H1 (cell line): ENCODE measurements around the gene B4GALT5.

Experiments
- ATF2 ChIP-seq: IDR thresholded peaks from 2 replicates; pipeline ENCODE4 v1.6.1; 2012; ENCODE audit warnings: low read length, inconsistent platforms
- EZH2 ChIP-seq: fragments of 200-600 bp; sonication (generic); IDR thresholded peaks from 2 replicates; pipeline ENCODE4 v1.7.1; 2012; ENCODE audit warnings: low read depth, mild to moderate bottlenecking, moderate library complexity, low read length, inconsistent platforms; ENCODE audit not compliant: severe bottlenecking
- KDM5A ChIP-seq: fragments of 200-600 bp; IDR thresholded peaks from 2 replicates; pipeline ENCODE4 v1.7.1; 2012; ENCODE audit warnings: mild to moderate bottlenecking, low read length, inconsistent platforms, mixed read lengths
- NRF1 ChIP-seq: IDR thresholded peaks from 2 replicates; pipeline ENCODE4 v1.6.1; 2011; ENCODE audit warnings: mild to moderate bottlenecking, low read depth, low read length, improper control_type of control experiment
- POLR2A ChIP-seq, 2 experiments: IDR thresholded peaks; 1 replicate in 1 of 2; 2 replicates in 1 of 2; pipeline ENCODE4 v1.6.1; 2011; ENCODE audit warnings: low read depth in 2 of 2, low read length in 2 of 2, mild to moderate bottlenecking in 2 of 2; ENCODE audit errors: control extremely low read depth in 1 of 2
- POLR2AphosphoS5 ChIP-seq: IDR thresholded peaks from 2 replicates; pipeline ENCODE4 v1.6.1; 2011; ENCODE audit warnings: low read depth, low read length
- RAD21 ChIP-seq, 2 experiments: IDR thresholded peaks in 1 of 2; conservative IDR thresholded peaks in 1 of 2; 2 replicates each; pipeline ENCODE4 v1.6.1; 2011; ENCODE audit warnings: low read depth in 2 of 2, low read length in 2 of 2, improper control_type of control experiment in 1 of 2, inconsistent platforms in 1 of 2, mild to moderate bottlenecking in 1 of 2, moderate library complexity in 1 of 2
- RXRA ChIP-seq: IDR thresholded peaks from 2 replicates; pipeline ENCODE4 v1.6.1; 2011; ENCODE audit warnings: low read depth, mild to moderate bottlenecking, low read length, moderate library complexity; ENCODE audit not compliant: insufficient read depth
- SIN3A ChIP-seq, 2 experiments: IDR thresholded peaks in 1 of 2; conservative IDR thresholded peaks in 1 of 2; 2 replicates each; pipeline ENCODE4 v1.6.1; 2011 to 2012; ENCODE audit warnings: low read length in 2 of 2, improper control_type of control experiment in 1 of 2, low read depth in 1 of 2, mild to moderate bottlenecking in 1 of 2
- SIX5 ChIP-seq: IDR thresholded peaks from 2 replicates; pipeline ENCODE4 v1.6.1; 2011; ENCODE audit warnings: mild to moderate bottlenecking, low read depth, low read length
- TCF12 ChIP-seq: IDR thresholded peaks from 2 replicates; pipeline ENCODE4 v1.6.1; 2011; ENCODE audit warnings: low read depth, mild to moderate bottlenecking, low read length
- YY1 ChIP-seq: IDR thresholded peaks from 2 replicates; pipeline ENCODE4 v1.6.1; 2011; ENCODE audit warnings: low read depth, mild to moderate bottlenecking, low read length
- TF ChIP-seq, protein P1 (sequence below), 3 experiments: IDR thresholded peaks; 1 replicate in 2 of 3; 2 replicates in 1 of 3; pipeline versions ENCODE4 v1.5.1 to v1.6.1; 2011; ENCODE audit warnings: low read length in 3 of 3, mild to moderate bottlenecking in 3 of 3, inconsistent platforms in 2 of 3, low read depth in 1 of 3, moderate library complexity in 1 of 3; ENCODE audit not compliant: insufficient read depth in 1 of 3; ENCODE audit errors: control extremely low read depth in 1 of 3

DNA sequence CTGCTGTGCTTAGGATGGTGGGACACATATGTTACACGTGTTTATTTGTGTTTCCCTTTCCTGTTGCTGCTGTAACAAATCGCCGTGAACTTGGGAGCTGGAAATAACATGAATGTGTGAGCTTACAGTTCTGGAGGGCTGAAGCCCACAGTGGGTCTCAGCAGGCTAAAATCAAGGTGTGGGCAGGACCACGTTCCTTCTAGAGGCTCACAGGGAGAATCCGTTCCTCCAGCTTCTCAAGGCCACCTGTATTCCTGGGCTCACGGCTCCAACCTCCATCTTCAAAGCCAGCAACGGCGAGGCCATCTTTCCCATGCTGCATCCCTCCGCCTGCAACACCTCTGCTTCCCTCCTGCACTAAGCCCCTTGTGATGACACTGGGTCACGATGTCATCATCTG lies 118.3 kb downstream of the B4GALT5 start:
- TF ChIP-seq, protein P1, sequence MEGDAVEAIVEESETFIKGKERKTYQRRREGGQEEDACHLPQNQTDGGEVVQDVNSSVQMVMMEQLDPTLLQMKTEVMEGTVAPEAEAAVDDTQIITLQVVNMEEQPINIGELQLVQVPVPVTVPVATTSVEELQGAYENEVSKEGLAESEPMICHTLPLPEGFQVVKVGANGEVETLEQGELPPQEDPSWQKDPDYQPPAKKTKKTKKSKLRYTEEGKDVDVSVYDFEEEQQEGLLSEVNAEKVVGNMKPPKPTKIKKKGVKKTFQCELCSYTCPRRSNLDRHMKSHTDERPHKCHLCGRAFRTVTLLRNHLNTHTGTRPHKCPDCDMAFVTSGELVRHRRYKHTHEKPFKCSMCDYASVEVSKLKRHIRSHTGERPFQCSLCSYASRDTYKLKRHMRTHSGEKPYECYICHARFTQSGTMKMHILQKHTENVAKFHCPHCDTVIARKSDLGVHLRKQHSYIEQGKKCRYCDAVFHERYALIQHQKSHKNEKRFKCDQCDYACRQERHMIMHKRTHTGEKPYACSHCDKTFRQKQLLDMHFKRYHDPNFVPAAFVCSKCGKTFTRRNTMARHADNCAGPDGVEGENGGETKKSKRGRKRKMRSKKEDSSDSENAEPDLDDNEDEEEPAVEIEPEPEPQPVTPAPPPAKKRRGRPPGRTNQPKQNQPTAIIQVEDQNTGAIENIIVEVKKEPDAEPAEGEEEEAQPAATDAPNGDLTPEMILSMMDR (IDR thresholded peaks at IDR 0.05; ENCODE audit: control extremely low read depth in 1 of 3, insufficient read depth in 1 of 3, low read depth in 1 of 3, low read length in 3 of 3) = no peak
- no peak for TF ChIP-seq SIN3A (conservative IDR thresholded peaks at IDR 0.05 in 1 of 2, IDR thresholded peaks at IDR 0.05 in 1 of 2; ENCODE audit: low read depth in 1 of 2, low read length in 2 of 2)
- TF ChIP-seq RXRA = no peak
- TF ChIP-seq POLR2AphosphoS5 = no peak
- TF ChIP-seq RAD21 (IDR thresholded peaks at IDR 0.05 in 1 of 2, conservative IDR thresholded peaks at IDR 0.05 in 1 of 2; ENCODE audit: low read depth in 2 of 2, low read length in 2 of 2) = no peak
- TF ChIP-seq ATF2 = no peak
- TF ChIP-seq NRF1 = no peak
- no peak for TF ChIP-seq SIX5
- TF ChIP-seq POLR2A (IDR thresholded peaks at IDR 0.05; ENCODE audit: control extremely low read depth in 1 of 2, low read depth in 2 of 2, low read length in 2 of 2) = no peak
- no peak for TF ChIP-seq KDM5A
- TF ChIP-seq EZH2 = no peak
- no peak for TF ChIP-seq YY1
- TF ChIP-seq TCF12 = no peak
